Tibial nerve (tissue), 4 donors: ENCODE measurements around the gene MTSS2. TPM values are rescaled to one million over a fixed set of nuclear protein-coding genes. Genes with fewer than 3 reads are reported as not detected.
A peak's percentile ranks its signal among the peaks of the same experiment; 100 is the strongest.

ENCODE experiments used
- DNase-seq, 2 donors: peaks; one replicate each; pipeline ENCODE4 v3.0.0-alpha.2; 2019; ENCODE audit warnings: low spot score in 2 of 2
- H3K27ac ChIP-seq, 4 donors: fragments of 200-600 bp; sonication (generic) in 3 of 4; one replicate each; pipeline ENCODE4 v1.5.1; 2017 to 2019; ENCODE audit warnings: mild to moderate bottlenecking in 1 of 4
- H3K27me3 ChIP-seq, 2 donors: fragments of 200-600 bp; sonication (generic) in 1 of 2; one replicate each; pipeline versions ENCODE4 v1.5.1 to v1.6.0; 2017 to 2019
- H3K36me3 ChIP-seq, 3 donors: fragments of 200-600 bp; sonication (generic); one replicate each; pipeline ENCODE4 v1.5.1; 2018 to 2019
- H3K4me1 ChIP-seq, 4 donors: fragments of 200-600 bp; sonication (generic) in 3 of 4; one replicate each; pipeline ENCODE4 v1.5.1; 2017 to 2019
- H3K4me3 ChIP-seq, 4 donors: fragments of 200-600 bp; sonication (generic) in 3 of 4; one replicate each; pipeline ENCODE4 v1.5.1; 2017 to 2019; ENCODE audit warnings: mild to moderate bottlenecking in 1 of 4, moderate library complexity in 1 of 4
- H3K9me3 ChIP-seq, 4 donors: fragments of 200-600 bp; sonication (generic) in 3 of 4; one replicate each; pipeline ENCODE4 v1.5.1; 2017 to 2019
- EP300 ChIP-seq, 2 donors: sonication (generic); formaldehyde crosslinking; IDR thresholded peaks; one replicate each; pipeline ENCODE4 v1.6.1; 2017; ENCODE audit warnings: antibody characterized with exemption in 2 of 2, mild to moderate bottlenecking in 1 of 2
- POLR2A ChIP-seq, 2 donors: fragments of 450-650 bp; IDR thresholded peaks; one replicate each; pipeline ENCODE4 v1.6.1; 2017; ENCODE audit warnings: antibody characterized with exemption in 2 of 2, mild to moderate bottlenecking in 2 of 2, moderate library complexity in 2 of 2
- WGBS, 2 donors: methylation state at CpG; one replicate each; pipeline ENCODE4 v1.1.5; 2018; 5-methylcytosine and 5-hydroxymethylcytosine counted together
- total RNA-seq, 4 donors: library from RNA; depleted of rRNA; stranded (reverse); fragments of >200 nt; gene quantifications; one replicate each; pipeline ENCODE4 v1.1.0, GENCODE V29; 2016
- TF ChIP-seq, protein P1 (sequence below), 5 experiments: fragments of 200-600 bp in 3 of 5; fragments of 450-650 bp in 2 of 5; sonication (generic) in 3 of 5; IDR thresholded peaks; one replicate each; pipeline ENCODE4 v1.5.1; 2016 to 2019; ENCODE audit warnings: antibody characterized with exemption in 5 of 5, mild to moderate bottlenecking in 3 of 5, moderate library complexity in 2 of 5

MTSS2 gene
- total RNA-seq, 4 donors from 2014 or later: 24.1 to 40.6 (median 35.4) TPM

DNA sequence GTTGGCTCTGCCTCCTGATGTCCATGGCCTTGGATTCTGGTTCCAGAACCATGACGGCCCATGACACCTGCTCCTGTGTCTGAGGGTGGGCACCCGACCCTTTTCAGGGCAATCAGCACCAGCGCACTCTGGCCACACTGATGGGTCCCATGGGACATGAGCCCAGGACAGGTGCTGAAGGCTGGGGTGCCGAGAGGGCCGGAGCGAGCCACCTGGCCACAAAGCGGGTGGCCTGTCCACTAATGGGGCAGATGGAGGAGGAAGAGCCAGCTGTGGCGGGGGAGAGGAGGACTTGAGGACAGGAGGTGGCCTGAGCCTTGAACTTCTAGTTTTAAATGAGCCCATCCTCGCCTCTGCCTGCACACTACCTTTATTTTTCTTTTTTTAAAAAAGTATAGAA, 31.2 kb upstream of the MTSS2 start:
- Histone ChIP-seq H3K27me3 (no peaks in the 10 kb centered on the region), H3K4me3 (no peak overlapping the region), H3K36me3 (peaks cover 0 to 26% (median 0%) of the 10 kb centered on the region in 3 donors), H3K27ac (peak overlapping the region in 2 of 4 donors; percentile 81 to 87), H3K9me3 (no peaks in the 10 kb centered on the region), H3K4me1 (peaks cover 0 to 34% (median 18%) of the 10 kb centered on the region in 4 donors)
- no peak for DNase-seq
- WGBS, 2 donors: 91 to 97% methylated on average over 7 to 9 of the region's 9 CpGs
- TF ChIP-seq POLR2A (IDR thresholded peaks at IDR 0.05) (no peak), EP300 (IDR thresholded peaks at IDR 0.05) (no peak)
- TF ChIP-seq, protein P1, sequence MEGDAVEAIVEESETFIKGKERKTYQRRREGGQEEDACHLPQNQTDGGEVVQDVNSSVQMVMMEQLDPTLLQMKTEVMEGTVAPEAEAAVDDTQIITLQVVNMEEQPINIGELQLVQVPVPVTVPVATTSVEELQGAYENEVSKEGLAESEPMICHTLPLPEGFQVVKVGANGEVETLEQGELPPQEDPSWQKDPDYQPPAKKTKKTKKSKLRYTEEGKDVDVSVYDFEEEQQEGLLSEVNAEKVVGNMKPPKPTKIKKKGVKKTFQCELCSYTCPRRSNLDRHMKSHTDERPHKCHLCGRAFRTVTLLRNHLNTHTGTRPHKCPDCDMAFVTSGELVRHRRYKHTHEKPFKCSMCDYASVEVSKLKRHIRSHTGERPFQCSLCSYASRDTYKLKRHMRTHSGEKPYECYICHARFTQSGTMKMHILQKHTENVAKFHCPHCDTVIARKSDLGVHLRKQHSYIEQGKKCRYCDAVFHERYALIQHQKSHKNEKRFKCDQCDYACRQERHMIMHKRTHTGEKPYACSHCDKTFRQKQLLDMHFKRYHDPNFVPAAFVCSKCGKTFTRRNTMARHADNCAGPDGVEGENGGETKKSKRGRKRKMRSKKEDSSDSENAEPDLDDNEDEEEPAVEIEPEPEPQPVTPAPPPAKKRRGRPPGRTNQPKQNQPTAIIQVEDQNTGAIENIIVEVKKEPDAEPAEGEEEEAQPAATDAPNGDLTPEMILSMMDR (IDR thresholded peaks at IDR 0.05): no peak

DNA sequence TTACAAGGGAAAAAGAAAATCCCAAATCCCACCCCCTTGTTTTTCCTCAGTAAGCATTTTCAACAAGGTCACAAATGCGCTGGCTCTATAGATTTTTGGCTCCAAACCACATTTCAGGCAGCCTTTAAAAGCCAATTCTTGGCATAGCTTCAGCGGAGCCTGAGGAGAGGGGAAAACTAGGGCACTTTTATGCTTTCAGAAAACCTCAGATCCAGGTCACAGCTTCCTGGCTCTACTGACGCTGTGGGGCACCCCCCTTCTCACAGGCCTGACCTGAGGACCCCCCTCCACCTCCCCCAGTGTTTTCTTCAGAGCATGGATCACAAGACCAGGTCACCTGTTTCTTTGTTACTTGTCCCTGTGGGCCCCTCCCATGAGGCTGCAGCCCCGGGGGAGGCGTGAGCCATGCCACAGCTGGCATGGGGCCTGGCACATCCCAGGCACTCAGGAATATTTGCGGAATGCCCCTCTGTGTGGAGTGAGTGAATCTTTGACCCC, 30.1 kb upstream of the MTSS2 start:
- Histone ChIP-seq H3K27me3 (no peaks in the 10 kb centered on the region), H3K27ac (peak overlapping the region; percentile 9 to 87 (median 77)), H3K9me3 (no peaks in the 10 kb centered on the region), H3K36me3 (peaks cover 0 to 15% (median 0%) of the 10 kb centered on the region in 3 donors), H3K4me1 (peaks cover 0 to 38% (median 18%) of the 10 kb centered on the region in 4 donors), H3K4me3 (no peak overlapping the region)
- DNase-seq: no peak
- WGBS, 2 donors: 32 to 38% methylated on average over 6 of the region's 6 CpGs
- TF ChIP-seq EP300 (IDR thresholded peaks at IDR 0.05) (no peak), POLR2A (IDR thresholded peaks at IDR 0.05) (no peak)
- TF ChIP-seq, protein P1 (IDR thresholded peaks at IDR 0.05): no peak

DNA sequence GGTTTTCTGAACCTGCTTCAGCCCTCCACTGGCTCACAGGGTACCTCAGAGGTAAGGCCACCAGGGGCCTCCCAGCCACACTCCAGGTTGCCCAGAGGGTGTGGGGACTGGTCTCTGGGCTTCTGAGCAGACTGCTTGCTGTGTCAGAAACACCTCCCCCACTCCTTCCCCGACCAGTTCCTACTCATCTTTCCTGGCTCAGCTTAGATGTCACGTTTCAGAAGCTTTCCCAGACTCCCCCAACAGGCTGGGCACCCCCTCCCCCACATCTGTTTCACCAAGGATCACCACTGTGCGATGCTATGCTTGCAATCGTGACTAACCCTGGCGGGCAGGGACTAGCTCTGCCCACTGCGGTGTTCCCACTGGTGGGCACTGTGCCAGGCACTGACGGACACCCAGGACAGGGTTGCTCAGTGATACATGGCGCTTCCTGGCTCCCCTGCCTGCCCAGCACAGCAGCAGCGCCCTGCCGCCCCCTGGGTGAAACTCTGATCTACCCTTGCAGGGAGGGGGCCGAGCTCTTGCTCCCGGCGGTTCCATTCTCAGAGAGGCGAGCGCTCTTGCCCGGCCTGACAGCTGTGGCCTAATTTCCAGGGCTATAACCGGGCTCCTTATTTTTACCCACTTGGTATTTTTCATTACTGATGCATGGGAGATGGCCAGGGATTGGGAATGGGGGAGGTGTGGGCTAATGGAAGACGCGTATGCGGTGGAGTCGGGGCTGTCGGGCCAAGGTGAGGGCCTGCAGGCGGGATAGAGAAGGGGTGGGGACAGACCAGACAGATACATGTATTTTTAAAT, 29.4 kb upstream of the MTSS2 start:
- WGBS, 2 donors: 35 to 54% methylated on average over 21 to 23 of the region's 23 CpGs
- peaks cover 0 to 9% (median 0%) of the 10 kb centered on the region in 3 donors for H3K36me3 ChIP-seq
- DNase-seq: peak in 1 of 2 donors; percentile 42
- peak overlapping the region; percentile 9 to 87 (median 77) for H3K27ac ChIP-seq
- H3K4me1 ChIP-seq: peaks cover 0 to 45% (median 18%) of the 10 kb centered on the region in 4 donors
- H3K27me3 ChIP-seq: no peaks in the 10 kb centered on the region
- no peaks in the 10 kb centered on the region for H3K9me3 ChIP-seq
- no peak overlapping the region for H3K4me3 ChIP-seq
- TF ChIP-seq POLR2A (IDR thresholded peaks at IDR 0.05): no peak
- TF ChIP-seq EP300 (IDR thresholded peaks at IDR 0.05): peak in 1 of 2 donors; percentile 38

DNA sequence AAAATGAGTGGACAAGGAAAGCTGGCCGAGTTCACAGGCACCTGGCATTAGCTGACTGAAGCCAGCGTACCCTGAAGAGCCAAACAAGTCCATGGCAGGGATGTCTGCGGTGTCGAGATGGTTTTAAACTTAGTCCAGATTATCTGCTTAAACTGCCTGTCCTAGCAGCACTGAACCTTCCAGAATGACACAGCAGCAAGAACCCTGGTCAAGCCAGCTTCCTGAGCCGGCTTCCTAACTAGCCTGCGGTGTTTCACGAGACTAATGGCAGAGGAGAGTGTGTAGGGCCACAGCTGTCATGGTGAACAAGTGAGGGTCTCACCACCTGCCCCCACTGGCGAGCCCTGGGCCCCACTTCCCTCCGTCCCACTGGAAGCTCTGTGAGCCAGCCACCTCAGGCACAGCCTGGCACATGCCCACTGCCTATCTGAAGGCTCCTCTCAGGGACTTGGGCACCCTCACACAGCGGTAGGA, 28.8 kb upstream of the MTSS2 start:
- 78 to 86% methylated on average over 9 to 10 of the region's 10 CpGs for WGBS, 2 donors
- Histone ChIP-seq H3K36me3 (peaks cover 0 to 2% (median 0%) of the 10 kb centered on the region in 3 donors), H3K4me3 (no peak overlapping the region), H3K4me1 (peaks cover 0 to 51% (median 20%) of the 10 kb centered on the region in 4 donors), H3K27me3 (no peaks in the 10 kb centered on the region), H3K9me3 (no peaks in the 10 kb centered on the region), H3K27ac (peak overlapping the region; percentile 9 to 87 (median 77))
- DNase-seq: no peak
- TF ChIP-seq, protein P1 (IDR thresholded peaks at IDR 0.05): no peak
- TF ChIP-seq POLR2A (IDR thresholded peaks at IDR 0.05): no peak
- TF ChIP-seq EP300 (IDR thresholded peaks at IDR 0.05): no peak

DNA sequence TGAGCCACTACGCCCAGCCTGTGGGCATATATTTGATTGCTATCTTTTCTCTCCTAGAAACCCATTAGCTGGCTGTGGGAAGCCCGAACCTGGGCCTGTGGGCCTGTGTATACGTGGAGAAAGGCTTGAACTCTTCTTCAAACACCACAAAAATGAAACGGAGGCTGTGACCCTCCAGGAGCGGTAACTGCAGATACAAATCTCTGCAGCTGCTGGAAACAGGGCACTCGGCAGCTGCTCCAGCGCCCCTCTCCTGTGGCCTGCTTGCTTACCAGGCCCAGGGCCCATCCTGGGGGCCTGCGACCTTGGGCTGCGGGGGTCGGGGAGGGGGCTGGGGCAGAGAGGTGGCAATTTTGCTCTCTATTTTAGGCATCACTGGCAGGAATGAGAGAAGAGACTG, 28.0 kb upstream of the MTSS2 start:
- Histone ChIP-seq H3K4me3 (no peak overlapping the region), H3K9me3 (no peaks in the 10 kb centered on the region), H3K27me3 (no peaks in the 10 kb centered on the region), H3K36me3 (no peaks in the 10 kb centered on the region), H3K4me1 (peaks cover 0 to 59% (median 21%) of the 10 kb centered on the region in 4 donors), H3K27ac (peak overlapping the region in 1 of 4 donors; percentile 81)
- WGBS, 2 donors: 79 to 99% methylated on average over 10 of the region's 10 CpGs
- no peak for DNase-seq
- TF ChIP-seq, protein P1 (IDR thresholded peaks at IDR 0.05): no peak
- TF ChIP-seq POLR2A (IDR thresholded peaks at IDR 0.05) (no peak), EP300 (IDR thresholded peaks at IDR 0.05) (no peak)
